ENCODE results near the gene SLC22A4.

Gene SLC22A4

GRCh38 chr5:132301344-132302271 lies 7.4 kb downstream of the SLC22A4 start:
- no peak for DNase-seq

- no peak for DNase-seq
These were observed 8.2 kb downstream of the SLC22A4 start for GRCh38 chr5:132302413-132302812.

GRCh38 chr5:132303589-132303988 lies 9.4 kb downstream of the SLC22A4 start:
- no peak for DNase-seq

DNA sequence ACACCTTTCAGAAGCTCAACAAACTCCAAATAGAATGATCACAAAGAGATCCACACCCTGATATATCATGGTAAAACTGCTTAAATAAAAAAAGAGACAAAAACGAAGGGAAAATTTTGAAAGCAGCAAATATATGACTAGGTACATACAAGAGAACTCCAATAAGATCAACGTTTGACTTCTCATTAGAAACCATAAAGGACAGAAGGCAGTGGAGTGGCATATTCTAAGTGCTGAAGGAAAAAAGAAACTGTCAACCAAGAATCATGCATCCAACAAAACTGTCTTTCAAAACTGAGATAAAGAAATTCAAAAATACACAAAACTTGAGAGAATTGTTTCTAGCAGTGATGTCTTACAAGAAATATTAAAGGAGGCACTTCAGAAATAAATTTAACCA lies 11.2 kb downstream of the SLC22A4 start:
- DNase-seq: no peak

DNA sequence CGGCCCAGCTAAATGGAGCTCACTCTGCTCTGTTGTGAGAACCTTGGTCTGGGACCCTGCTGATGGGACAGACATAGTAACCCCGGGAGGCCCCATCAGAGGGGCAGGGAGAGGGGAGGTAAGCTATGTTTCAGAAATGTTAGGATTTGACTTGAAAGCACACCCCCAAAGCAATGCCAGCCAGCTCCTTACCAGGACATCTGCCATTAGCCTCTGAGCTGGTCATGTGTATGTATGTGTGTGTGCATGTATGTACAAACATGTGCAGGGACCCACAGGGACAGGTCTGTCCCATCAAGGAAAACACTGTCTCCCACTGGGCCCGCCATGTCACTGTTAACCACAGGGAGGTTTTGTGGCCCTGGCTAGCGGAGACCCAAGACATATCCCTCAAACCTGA lies 14.5 kb downstream of the SLC22A4 start:
- DNase-seq: no peak

DNA sequence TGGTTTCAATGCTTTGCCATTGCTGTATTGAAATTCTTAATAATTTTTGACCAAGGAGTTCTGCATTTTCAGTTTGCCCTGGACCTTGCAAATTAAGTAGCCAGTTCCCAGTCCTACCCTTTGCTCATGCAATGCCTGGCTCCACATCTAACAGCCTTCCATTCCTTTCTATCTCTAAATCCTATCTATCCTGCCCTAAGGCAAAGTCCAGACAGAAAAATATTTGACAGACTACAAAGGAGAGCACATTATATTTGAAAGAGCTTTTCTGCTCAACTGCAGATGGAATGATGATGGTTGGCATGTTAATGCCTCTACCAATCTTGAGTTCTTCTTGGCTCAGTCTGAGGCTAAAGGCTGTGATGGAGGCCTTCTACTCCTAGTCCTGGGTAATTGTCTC lies 15.5 kb downstream of the SLC22A4 start:
- no peak for DNase-seq

DNA sequence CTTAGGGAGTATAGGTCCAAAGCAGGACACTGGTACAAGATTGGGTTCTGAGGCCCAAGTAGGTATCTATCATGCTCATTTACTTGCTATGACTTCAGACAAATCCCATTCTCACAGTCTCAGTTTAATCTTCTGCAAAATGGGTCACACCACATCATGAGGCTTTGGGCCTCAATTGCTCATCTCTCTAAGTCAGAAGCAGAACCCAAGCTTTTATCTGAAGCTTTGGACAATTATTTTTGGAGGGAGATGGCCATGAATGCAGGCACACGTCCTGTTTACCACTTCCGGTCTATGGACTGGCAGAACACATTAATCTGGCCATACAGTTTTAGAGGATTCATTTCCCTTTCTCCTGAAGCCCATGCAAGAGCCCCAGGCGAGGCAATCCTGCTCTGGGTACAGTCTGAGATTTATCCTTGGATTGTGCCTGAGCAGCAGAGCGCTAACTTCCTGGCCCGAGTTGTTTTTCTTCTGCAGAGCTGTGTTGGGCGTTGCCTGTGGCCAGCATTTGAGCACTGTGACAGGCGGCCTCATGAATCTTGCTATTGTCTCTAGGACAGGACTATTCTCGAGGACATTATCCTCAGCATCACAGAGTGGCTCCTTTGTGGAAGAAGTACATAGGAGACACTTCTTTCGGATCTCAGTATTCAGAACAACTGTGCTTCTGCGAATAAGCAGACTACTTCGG lies 16.1 kb downstream of the SLC22A4 start:
- no peak for DNase-seq

- DNase-seq: no peak
These were observed 19.2 kb downstream of the SLC22A4 start for GRCh38 chr5:132313366-132313765.

GRCh38 chr5:132313961-132314432 lies 19.8 kb downstream of the SLC22A4 start:
- DNase-seq: no peak

DNA sequence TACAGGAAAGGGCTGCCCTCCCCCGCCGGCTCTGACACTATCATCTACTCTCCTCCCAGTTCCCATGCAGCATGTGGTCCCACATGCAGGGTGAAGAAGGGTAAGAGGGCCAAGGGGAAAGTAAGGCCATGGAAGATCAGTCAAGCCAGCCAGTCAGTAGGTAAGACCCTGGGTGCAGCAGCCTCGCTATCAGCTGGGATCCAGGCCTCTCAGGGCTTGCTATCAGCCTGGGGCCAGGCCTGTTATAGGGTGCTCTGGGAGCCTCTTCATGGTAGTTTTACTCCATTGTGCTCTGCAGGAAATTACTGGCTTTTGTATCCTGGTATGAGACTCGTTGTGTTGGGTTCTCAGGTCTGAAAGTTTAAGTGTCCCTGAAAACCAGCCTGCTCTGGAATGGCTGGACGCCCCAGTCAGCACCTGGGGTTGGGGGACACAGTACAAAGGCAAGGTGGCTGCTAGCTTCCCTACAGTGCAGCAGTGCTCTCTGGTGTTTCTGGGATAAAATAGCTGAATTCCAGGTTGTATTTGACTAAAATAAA lies 21.4 kb downstream of the SLC22A4 start:
- DNase-seq: no peak

- DNase-seq: no peak
These were observed 25.8 kb downstream of the SLC22A4 start for GRCh38 chr5:132319975-132320374.

- DNase-seq: no peak
These were observed 27.0 kb downstream of the SLC22A4 start for GRCh38 chr5:132321109-132321721.

DNA sequence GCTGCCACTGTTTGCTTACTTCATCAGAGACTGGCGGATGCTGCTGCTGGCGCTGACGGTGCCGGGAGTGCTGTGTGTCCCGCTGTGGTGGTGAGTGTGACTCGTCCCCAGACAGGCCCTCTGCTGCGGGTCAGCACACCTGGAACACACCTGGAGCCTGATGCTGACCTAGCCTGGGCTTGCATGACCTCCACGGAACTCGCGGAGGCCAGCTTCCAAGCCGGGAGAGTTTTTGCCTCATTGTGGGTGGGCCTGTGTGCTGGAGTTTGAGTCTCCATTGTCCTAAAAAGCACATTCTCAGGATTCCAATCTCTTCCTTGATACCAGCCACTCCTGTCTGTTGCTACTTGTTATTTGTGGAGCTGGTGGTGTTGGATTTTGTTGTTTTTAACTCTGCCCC lies 28.1 kb downstream of the SLC22A4 start:
- no peak for DNase-seq

DNA sequence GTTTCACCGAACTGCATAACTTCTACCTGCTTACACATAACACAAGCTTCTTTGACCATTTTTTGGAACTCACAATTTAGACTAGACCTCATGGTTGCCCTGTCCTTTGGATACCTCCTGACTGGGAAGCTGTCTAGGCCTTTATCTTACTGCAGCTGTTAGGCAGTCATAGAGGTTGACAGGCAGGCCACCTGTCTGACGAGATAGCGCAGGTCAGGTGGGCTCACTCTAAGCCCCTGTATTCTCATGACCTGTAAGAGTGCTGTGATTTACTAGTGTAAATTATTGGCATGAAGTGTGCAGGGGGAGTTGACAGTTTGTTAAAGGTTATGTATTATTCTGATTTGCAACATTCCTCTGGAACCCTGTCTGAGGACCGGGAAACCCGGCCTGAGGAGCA lies 29.0 kb downstream of the SLC22A4 start:
- no peak for DNase-seq

- DNase-seq: no peak
These were observed 31.5 kb downstream of the SLC22A4 start for GRCh38 chr5:132325691-132326090.

GRCh38 chr5:132327252-132327955 lies 33.2 kb downstream of the SLC22A4 start:
- no peak for DNase-seq

DNA sequence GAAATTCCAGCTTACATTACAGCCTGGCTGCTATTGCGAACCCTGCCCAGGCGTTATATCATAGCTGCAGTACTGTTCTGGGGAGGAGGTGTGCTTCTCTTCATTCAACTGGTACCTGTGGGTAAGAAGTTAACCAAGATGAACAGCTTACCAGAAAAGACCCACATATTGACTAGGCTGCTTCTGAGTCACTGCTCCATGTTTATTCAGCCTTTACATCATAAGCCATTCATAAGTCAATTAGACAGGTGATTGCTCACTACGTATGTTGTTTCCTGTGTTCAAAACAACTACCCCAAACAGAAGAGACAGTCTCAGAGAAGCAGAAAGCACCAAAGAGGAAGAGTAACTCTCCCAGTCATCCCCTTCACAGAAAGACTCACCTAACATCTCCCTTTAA lies 40.6 kb downstream of the SLC22A4 start:
- DNase-seq: no peak

GRCh38 chr5:132335402-132335801 lies 41.2 kb downstream of the SLC22A4 start:
- no peak for DNase-seq

DNA sequence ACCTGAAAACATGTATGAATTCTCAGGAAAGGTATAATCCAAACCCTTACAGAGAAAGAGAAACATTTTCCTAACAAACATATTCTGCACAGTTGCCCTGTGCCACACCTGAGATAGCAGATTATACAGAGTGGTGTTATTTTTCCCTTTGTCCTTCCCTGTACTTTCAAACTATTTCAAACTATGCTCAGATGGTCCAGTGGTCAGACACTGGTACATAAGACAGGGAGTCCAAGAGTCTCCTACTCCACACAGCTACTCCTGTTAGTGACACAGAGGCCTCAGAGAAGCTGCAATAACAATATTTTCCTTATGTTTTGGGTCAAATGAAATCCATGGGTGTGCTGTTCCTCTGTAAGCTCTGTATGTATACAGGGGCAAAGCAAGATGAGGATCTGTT lies 45.3 kb downstream of the SLC22A4 start:
- DNase-seq: no peak

DNA sequence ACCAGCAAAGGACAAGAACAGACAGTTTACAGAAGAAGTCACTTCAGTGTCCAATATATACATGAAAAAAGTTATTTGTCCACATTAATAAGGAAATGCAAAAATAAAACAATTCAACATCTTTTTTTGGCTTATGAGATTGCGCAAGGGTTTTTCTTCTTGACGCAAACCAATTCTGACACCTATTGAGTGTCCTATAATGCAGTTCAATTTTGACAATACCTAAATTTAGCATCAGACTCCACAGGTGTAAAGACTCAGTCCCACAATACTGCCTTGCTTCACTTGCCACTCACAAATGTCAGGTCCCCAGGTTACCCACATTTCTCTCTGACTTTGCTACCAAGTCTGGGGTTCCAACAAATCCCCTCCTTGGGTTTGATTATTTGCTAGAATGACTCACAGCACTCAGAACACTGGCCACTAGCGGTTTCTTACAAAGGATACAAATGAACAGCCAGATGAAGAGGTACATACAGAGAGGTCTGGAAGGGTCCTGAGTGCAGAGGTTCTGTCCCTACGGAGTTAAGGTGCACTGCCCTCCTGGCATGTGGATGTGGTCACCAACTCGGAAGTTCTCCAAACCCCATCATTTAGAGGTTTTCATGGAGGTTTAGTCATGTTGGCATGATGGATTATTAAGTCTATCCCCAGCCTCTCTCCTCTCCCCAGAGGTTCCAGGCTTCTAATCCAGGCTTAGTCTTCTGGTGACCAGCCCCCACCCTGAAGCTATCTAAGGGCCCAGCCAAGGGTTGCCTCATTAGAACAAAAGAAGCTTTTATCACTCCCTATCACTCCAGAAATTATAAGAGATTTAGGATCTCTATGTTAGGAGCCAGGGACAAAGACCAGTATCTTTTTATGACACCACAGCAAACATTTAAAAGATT lies 48.3 kb downstream of the SLC22A4 start:
- no peak for DNase-seq

DNA sequence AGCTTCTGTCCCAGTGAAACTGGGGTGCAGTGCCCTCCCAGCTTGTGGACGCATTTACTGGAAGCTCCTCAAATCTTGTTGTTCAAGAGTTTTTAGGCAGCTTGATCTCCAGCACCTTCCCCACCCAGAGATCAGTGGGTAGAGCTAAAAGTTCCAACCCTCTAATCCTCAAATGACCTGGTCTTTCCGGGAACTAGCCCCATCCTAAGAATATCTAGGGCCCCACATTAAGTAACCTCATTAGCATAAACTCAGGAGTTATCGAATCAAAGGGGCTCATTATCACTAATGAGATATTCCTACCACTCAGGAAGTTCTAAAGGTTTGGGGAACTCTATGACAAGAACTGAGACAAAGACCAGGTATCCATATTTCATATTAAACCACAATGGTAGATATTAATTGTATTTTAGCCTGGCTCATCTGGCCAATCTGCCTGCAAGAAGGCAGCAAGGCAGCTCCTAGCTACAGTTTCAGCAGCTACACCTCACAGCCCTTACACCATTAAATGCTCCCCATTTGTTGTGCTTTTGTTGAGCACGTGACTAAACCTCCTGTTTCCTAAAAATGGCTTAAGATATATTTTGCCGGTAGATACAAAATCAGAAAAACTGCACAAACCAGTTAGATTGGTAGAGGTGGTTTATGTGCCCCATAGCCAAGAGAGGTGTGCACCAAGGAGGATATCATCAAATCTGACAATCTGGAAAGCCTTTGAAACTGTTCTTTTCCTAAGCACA lies 50.8 kb downstream of the SLC22A4 start:
- DNase-seq: no peak

Data from NCI-H1048 (cell line).